ENCODE measurements around the gene MALSU1.

MALSU1 gene

DNA sequence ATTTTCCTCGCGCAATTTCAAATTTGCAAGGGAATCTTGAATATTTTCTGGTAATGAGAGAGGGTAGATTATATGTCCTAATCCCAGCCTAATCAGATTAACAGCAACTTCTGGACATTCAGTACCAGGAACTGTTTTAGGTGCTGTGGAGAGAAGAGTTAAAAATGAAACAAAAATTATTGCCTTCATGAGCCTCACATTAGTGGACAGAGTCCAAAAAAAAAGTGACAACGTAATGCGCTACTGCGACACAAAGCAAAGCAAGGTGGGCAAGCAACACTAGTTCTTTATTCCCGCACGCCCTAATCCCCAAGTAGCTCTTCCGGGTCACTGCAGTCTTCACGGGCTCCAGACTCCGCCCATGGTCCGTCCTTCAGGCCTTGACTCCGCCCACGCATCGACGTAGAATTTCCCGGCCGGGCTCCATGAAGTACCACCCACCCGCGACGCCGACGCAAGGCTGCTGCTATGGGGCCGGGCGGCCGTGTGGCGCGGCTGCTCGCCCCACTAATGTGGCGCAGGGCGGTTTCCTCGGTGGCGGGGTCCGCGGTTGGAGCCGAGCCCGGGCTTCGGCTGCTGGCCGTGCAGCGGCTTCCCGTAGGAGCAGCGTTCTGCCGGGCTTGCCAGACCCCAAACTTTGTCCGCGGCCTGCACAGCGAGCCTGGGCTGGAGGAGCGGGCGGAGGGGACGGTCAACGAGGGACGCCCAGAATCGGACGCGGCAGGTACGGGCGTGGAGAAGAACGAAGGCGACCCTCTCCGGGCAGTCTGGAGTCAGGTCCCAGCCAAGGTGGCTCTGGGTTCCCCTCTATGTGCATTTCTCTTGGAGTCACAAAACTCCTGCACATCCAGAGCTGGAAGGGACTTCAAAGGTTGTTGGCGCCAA, at the start of gene MALSU1:
MALSU1 (plus strand) TSS at position 455 of the 885 bp plus-strand sequence; CDS start at position 469, 14 bp downstream.
- peak; percentile 96 for DNase-seq (ENCODE audit: extremely low spot score)
- CTCF ChIA-PET = interaction anchor here (0.9 to 11.9 kb wide), 4 partner anchors 11 to 131 kb away, joined by 3 to 132 read pairs (median 4); no protein-coding TSS in a partner anchor
- POLR2A ChIA-PET = interaction anchor here (0.8 to 1.0 kb wide), 3 partner anchors 15 to 1793 kb away, joined by 3 to 6 read pairs (median 3); no protein-coding TSS in a partner anchor
- TF ChIP-seq, protein P1, sequence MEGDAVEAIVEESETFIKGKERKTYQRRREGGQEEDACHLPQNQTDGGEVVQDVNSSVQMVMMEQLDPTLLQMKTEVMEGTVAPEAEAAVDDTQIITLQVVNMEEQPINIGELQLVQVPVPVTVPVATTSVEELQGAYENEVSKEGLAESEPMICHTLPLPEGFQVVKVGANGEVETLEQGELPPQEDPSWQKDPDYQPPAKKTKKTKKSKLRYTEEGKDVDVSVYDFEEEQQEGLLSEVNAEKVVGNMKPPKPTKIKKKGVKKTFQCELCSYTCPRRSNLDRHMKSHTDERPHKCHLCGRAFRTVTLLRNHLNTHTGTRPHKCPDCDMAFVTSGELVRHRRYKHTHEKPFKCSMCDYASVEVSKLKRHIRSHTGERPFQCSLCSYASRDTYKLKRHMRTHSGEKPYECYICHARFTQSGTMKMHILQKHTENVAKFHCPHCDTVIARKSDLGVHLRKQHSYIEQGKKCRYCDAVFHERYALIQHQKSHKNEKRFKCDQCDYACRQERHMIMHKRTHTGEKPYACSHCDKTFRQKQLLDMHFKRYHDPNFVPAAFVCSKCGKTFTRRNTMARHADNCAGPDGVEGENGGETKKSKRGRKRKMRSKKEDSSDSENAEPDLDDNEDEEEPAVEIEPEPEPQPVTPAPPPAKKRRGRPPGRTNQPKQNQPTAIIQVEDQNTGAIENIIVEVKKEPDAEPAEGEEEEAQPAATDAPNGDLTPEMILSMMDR (IDR thresholded peaks at IDR 0.05; ENCODE audit: control extremely low read depth, extremely low read depth, low read depth, missing control alignments) = no peak

DNA sequence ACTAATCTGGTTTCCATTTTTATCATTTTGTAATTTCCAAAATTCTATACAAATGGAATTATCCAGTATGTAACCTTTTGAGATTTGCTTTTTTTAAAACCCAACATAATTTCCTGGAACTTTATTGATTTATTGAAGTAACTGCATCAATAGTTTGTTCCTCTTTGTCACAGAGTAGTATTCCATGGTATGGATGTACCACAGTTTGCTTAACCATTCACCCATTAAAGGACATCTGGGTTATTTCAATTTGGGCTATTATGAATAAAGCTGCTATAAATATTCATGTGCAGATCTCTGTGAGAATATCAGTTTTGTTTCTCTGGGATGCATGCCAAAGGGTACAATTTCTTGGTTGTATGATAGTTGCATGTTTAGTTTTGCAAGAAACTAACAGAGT, 49.7 kb upstream of the MALSU1 start:
- DNase-seq (ENCODE audit: extremely low spot score) = no peak
- TF ChIP-seq, protein P1 (IDR thresholded peaks at IDR 0.05; ENCODE audit: control extremely low read depth, extremely low read depth, low read depth, missing control alignments) = no peak
- CTCF ChIA-PET = interaction anchor here (1.0 to 1.4 kb wide), 2 partner anchors 13 to 27 kb away, joined by 3 read pairs; no protein-coding TSS in a partner anchor
- POLR2A ChIA-PET = no interaction called here

DNA sequence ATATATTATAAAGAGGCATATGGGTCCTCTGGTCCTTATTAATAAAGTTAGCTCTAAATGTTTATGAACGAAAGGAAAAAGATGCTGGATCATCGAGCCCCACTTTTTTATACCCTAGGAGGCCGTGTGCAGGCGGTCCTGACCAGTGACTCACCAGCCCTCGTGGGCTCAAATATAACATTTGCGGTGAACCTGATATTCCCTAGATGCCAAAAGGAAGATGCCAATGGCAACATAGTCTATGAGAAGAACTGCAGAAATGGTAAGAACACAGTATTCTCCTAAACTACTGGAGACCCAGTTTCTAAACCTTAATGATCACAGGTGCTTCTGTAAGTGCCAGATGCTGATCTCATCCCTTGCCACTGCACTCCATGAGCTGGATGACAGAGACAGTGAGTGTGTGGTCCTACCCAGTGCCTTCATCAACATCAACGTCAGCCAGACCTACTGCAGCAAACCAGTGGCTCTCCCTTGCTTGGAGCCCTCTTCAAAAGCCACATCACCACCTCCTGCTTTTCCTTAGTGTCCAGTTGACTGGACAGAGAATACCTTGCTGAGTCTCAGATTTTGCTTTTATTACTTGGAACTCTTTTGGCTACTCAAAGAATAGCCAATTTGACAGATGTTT, 45.0 kb upstream of the MALSU1 start:
- TF ChIP-seq, protein P1 (IDR thresholded peaks at IDR 0.05; ENCODE audit: control extremely low read depth, extremely low read depth, low read depth, missing control alignments) = no peak
- POLR2A ChIA-PET = no interaction called here
- CTCF ChIA-PET = interaction anchor here (0.9 to 2.5 kb wide), 5 partner anchors 9 to 286 kb away, joined by 3 to 13 read pairs (median 4); no protein-coding TSS in a partner anchor
- DNase-seq (ENCODE audit: extremely low spot score) = no peak

DNA sequence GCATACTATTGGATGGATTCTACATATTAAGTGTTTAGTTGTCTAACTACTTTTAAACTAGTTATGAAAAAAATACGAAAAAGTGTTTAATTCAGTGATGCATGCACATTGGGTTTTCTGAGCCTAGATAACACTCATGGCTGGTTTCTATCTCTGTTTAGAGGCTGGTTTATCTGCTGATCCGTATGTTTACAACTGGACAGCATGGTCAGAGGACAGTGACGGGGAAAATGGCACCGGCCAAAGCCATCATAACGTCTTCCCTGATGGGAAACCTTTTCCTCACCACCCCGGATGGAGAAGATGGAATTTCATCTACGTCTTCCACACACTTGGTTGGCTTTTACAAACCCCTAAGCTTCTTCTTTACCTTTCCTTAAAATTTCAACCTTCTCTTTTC, 42.4 kb upstream of the MALSU1 start:
- no peak for DNase-seq (ENCODE audit: extremely low spot score)
- TF ChIP-seq, protein P1 (IDR thresholded peaks at IDR 0.05; ENCODE audit: control extremely low read depth, extremely low read depth, low read depth, missing control alignments) = no peak
- ChIA-PET CTCF (interaction anchor here (0.7 to 10.5 kb wide), 4 partner anchors 9 to 151 kb away, joined by 3 to 135 read pairs (median 4); partner anchors contain the start of gene KLHL7), POLR2A (no interaction called here)

DNA sequence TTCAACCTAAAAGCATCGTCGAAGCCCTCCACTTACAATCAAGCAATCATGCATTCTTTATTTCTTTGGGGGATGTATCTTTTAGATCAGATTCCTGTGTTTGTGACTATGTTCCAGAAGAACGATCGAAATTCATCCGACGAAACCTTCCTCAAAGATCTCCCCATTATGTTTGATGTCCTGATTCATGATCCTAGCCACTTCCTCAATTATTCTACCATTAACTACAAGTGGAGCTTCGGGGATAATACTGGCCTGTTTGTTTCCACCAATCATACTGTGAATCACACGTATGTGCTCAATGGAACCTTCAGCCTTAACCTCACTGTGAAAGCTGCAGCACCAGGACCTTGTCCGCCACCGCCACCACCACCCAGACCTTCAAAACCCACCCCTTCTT, 38.8 kb upstream of the MALSU1 start:
- ChIA-PET CTCF (interaction anchor here (1.0 to 10.5 kb wide), 5 partner anchors 11 to 177 kb away, joined by 3 to 135 read pairs (median 6); no protein-coding TSS in a partner anchor), POLR2A (no interaction called here)
- DNase-seq (ENCODE audit: extremely low spot score) = no peak
- TF ChIP-seq, protein P1 (IDR thresholded peaks at IDR 0.05; ENCODE audit: control extremely low read depth, extremely low read depth, low read depth, missing control alignments) = no peak

DNA sequence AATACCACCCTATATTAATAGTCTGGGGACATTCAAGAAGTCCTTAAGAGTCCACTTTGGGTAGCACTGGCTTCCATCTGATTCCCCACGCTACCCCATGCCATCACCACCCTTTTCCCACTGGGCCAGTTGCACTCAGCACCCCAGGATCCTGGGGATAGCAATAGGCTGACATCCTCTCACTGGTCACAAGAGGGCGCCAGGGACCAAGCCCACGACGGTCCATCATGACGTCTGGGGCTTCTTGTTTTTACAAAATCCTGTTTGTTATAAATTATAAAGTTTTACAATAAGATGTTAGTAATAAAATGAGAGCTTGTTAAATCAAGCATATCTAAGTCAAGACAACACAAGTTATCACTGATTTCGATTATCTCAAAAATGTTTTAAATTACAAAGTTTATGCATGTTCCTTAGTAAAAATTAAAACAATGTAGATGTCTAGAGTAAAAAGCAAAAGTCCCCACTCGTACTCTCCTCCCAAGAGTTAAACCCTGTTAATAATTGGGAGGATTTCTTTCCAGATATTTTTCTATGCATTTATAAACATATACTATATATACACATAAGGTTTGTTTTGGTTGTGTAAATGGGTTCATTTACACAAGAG, 37.2 kb upstream of the MALSU1 start:
- TF ChIP-seq, protein P1 (IDR thresholded peaks at IDR 0.05; ENCODE audit: control extremely low read depth, extremely low read depth, low read depth, missing control alignments) = peak; percentile 88
- DNase-seq (ENCODE audit: extremely low spot score) = peak; percentile 82
- ChIA-PET CTCF (interaction anchor here (0.7 to 10.5 kb wide), 10 partner anchors 9 to 281 kb away, joined by 3 to 135 read pairs (median 8); partner anchors contain the start of gene GPNMB), POLR2A (no interaction called here)

All from GM10248 (cell line).